VCaP (cell line): ENCODE data around the gene OSBPL3.

Experiments
- H3K27ac ChIP-seq: fragments of 450-650 bp; 2 replicates; pipeline ENCODE4 v1.5.1; 2017
- CTCF ChIP-seq: fragments of 450-650 bp; conservative IDR thresholded peaks from 2 replicates; pipeline ENCODE4 v1.5.1; 2017; ENCODE audit warnings: mild to moderate bottlenecking, moderate library complexity

The OSBPL3 gene

GRCh38 chr7:24933298-24933697 lies 46.7 kb downstream of the OSBPL3 start:
- no peak for TF ChIP-seq CTCF

GRCh38 chr7:24932815-24933214 lies 47.2 kb downstream of the OSBPL3 start:
- no peak overlapping the region for H3K27ac ChIP-seq

More at GRCh38 chr7:24933298-24933697, 46.7 kb downstream of the OSBPL3 start:
- H3K27ac ChIP-seq = no peak overlapping the region

GRCh38 chr7:24932389-24932788 lies 47.6 kb downstream of the OSBPL3 start:
- no peak overlapping the region for H3K27ac ChIP-seq
- TF ChIP-seq CTCF = no peak

More at GRCh38 chr7:24932815-24933214, 47.2 kb downstream of the OSBPL3 start:
- no peak for TF ChIP-seq CTCF

- no peak overlapping the region for H3K27ac ChIP-seq
- TF ChIP-seq CTCF = no peak
These were observed 48.1 kb downstream of the OSBPL3 start for GRCh38 chr7:24931844-24932243.

GRCh38 chr7:24930856-24931255 lies 49.1 kb downstream of the OSBPL3 start:
- no peak for TF ChIP-seq CTCF
- H3K27ac ChIP-seq = no peak overlapping the region

- no peak for TF ChIP-seq CTCF
- no peak overlapping the region for H3K27ac ChIP-seq
These were observed 53.1 kb downstream of the OSBPL3 start for GRCh38 chr7:24926623-24927524.

GRCh38 chr7:24924375-24924774 lies 55.6 kb downstream of the OSBPL3 start:
- no peak for TF ChIP-seq CTCF
- H3K27ac ChIP-seq = no peak overlapping the region
